Endothelial cell of umbilical vein (primary cell): ENCODE results near the gene STPG3. TPM values are rescaled to one million over a fixed set of nuclear protein-coding genes. Genes with fewer than 3 reads are reported as not detected.

ENCODE experiments used
- BruUV-seq: library from RNA; stranded (reverse); fragments of 400-500 nt; replicated peaks from 2 replicates; lab custom pipeline; 2021; lab: Mats Ljungman, UMichigan
- CTCF ChIA-PET: fragments of 300-600, 350-600 bp; sonication (Branson Sonifier 250); formaldehyde crosslinking; loops from one replicate; lab custom pipeline; 2021; ENCODE audit warnings: antibody characterized with exemption, inconsistent platforms; lab: Charles Lee
- POLR2A ChIA-PET: fragments of 300-600, 350-600 bp; sonication (Branson Sonifier 250); formaldehyde crosslinking; loops from one replicate; lab custom pipeline; 2021; ENCODE audit warnings: antibody characterized with exemption, inconsistent platforms; lab: Charles Lee
- DNase-seq: peaks from one replicate; pipeline ENCODE4 v3.0.0-alpha.2; 2011; ENCODE audit warnings: low read depth, low spot score
- FAIRE-seq: peaks from 2 replicates; lab custom pipeline; 2011; peaks lifted over from hg19 to GRCh38; lab: Jason Lieb, UNC
- H2AFZ ChIP-seq: 2 replicates; pipeline ENCODE4 v1.6.0; 2012; ENCODE audit warnings: low read depth, low read length, control low read depth, inconsistent platforms
- H3K27ac ChIP-seq: 2 replicates; pipeline ENCODE4 v1.5.1; 2011; ENCODE audit warnings: low read depth, mild to moderate bottlenecking, control low read depth, low read length, moderate library complexity; ENCODE audit not compliant: insufficient read depth
- H3K27me3 ChIP-seq, 2 experiments: 2 replicates each; pipeline versions ENCODE4 v1.6.0 to v1.6.1; 2011; ENCODE audit warnings: low read length in 2 of 2, mixed read lengths in 1 of 2; ENCODE audit not compliant: control insufficient read depth in 2 of 2, insufficient read depth in 2 of 2
- H3K36me3 ChIP-seq, 2 experiments: 2 replicates in 1 of 2; 3 replicates in 1 of 2; pipeline ENCODE4 v1.5.1; 2011; ENCODE audit warnings: low read length in 2 of 2, mild to moderate bottlenecking in 1 of 2, moderate library complexity in 1 of 2; ENCODE audit not compliant: control insufficient read depth in 2 of 2, insufficient read depth in 2 of 2; ENCODE audit errors: extremely low read depth in 1 of 2
- H3K4me1 ChIP-seq: 3 replicates; pipeline ENCODE4 v1.5.1; 2011; ENCODE audit warnings: mild to moderate bottlenecking, low read length; ENCODE audit not compliant: control insufficient read depth, insufficient read depth; ENCODE audit errors: extremely low read depth
- H3K4me2 ChIP-seq: 2 replicates; pipeline ENCODE4 v1.6.1; 2011; ENCODE audit warnings: low read length, control low read depth, mixed read lengths; ENCODE audit not compliant: insufficient read depth
- H3K4me3 ChIP-seq, 3 experiments: fragments of 200-600 bp in 1 of 3; sonication (generic), shearing (Covaris generic) in 1 of 3; replicated peaks in 1 of 3; 2 replicates each; pipeline ENCODE4 v1.5.1; 2011 to 2016; ENCODE audit warnings: control low read depth in 3 of 3, low read length in 3 of 3, mild to moderate bottlenecking in 2 of 3, inconsistent platforms in 1 of 3, low read depth in 1 of 3, moderate library complexity in 1 of 3; ENCODE audit not compliant: insufficient read depth in 1 of 3
- H3K79me2 ChIP-seq: 2 replicates; pipeline ENCODE4 v1.6.0; 2012; ENCODE audit warnings: low read length, inconsistent platforms; ENCODE audit not compliant: control insufficient read depth, insufficient read depth
- H3K9ac ChIP-seq: replicated peaks from 2 replicates; pipeline ENCODE3; 2011; ENCODE audit warnings: low read length, control low read depth; ENCODE audit not compliant: insufficient read depth; ENCODE audit errors: extremely low read depth
- H3K9me1 ChIP-seq: replicated peaks from 3 replicates; pipeline ENCODE4 v1.6.0; 2011; ENCODE audit warnings: mild to moderate bottlenecking, low read length; ENCODE audit not compliant: control insufficient read depth, insufficient read depth; ENCODE audit errors: extremely low read depth
- H3K9me3 ChIP-seq: replicated peaks from 2 replicates; pipeline ENCODE4 v1.5.1; 2012; ENCODE audit warnings: low read length, inconsistent platforms; ENCODE audit not compliant: control insufficient read depth, insufficient read depth
- H4K20me1 ChIP-seq: replicated peaks from 2 replicates; pipeline ENCODE3; 2011; ENCODE audit warnings: mild to moderate bottlenecking, low read length; ENCODE audit not compliant: control insufficient read depth, insufficient read depth; ENCODE audit errors: extremely low read depth
- CTCF ChIP-seq, 2 donors: IDR thresholded peaks; 1 replicate in 1 of 2; 2 replicates in 1 of 2; pipeline ENCODE4 v1.5.1; 2011; ENCODE audit warnings: low read length in 2 of 2, mild to moderate bottlenecking in 2 of 2, moderate library complexity in 2 of 2, control low read depth in 1 of 2, inconsistent platforms in 1 of 2, low read depth in 1 of 2; ENCODE audit not compliant: insufficient read depth in 1 of 2; ENCODE audit errors: extremely low read depth in 1 of 2
- EZH2 ChIP-seq: IDR thresholded peaks from 2 replicates; pipeline ENCODE4 v1.6.1; 2012; ENCODE audit warnings: borderline replicate concordance, low read depth, mild to moderate bottlenecking, moderate library complexity, low read length, inconsistent platforms; ENCODE audit not compliant: severe bottlenecking
- FOS ChIP-seq: IDR thresholded peaks from 2 replicates; pipeline ENCODE4 v1.6.1; 2011; ENCODE audit warnings: mild to moderate bottlenecking, low read length, moderate library complexity, borderline replicate concordance; ENCODE audit not compliant: insufficient read depth
- GATA2 ChIP-seq: IDR thresholded peaks from 2 replicates; pipeline ENCODE4 v1.7.0; 2011; ENCODE audit warnings: low read depth, mild to moderate bottlenecking, moderate library complexity, mixed read lengths, low read length; ENCODE audit not compliant: insufficient read length, insufficient read depth
- JUN ChIP-seq: IDR thresholded peaks from 2 replicates; pipeline ENCODE4 v1.6.1; 2011; ENCODE audit warnings: borderline replicate concordance, low read depth; ENCODE audit not compliant: insufficient read length, insufficient read depth
- MAX ChIP-seq: IDR thresholded peaks from 2 replicates; pipeline ENCODE4 v1.6.1; 2011; ENCODE audit not compliant: insufficient read depth, insufficient read length
- MYC ChIP-seq: IDR thresholded peaks from one replicate; pipeline ENCODE4 v1.6.1; 2011; ENCODE audit warnings: mild to moderate bottlenecking, low read depth, low read length
- POLR2A ChIP-seq: IDR thresholded peaks from 2 replicates; pipeline ENCODE4 v1.6.1; 2012; ENCODE audit warnings: low read depth, mild to moderate bottlenecking, control low read depth, low read length
- POLR2AphosphoS5 ChIP-seq: IDR thresholded peaks from 2 replicates; pipeline ENCODE4 v1.6.1; 2012; ENCODE audit warnings: low read depth, mild to moderate bottlenecking, control low read depth, low read length, moderate library complexity; ENCODE audit not compliant: insufficient read depth
- dilution Hi-C: fragments of 300-500 bp; cut with MboI; formaldehyde crosslinking; loops from one replicate; pipeline ENCODE4 v1.15.0; 2019; ENCODE audit warnings: low sequenced_read_pairs; ENCODE audit not compliant: extremely low pct_ligation_motif_present
- intact Hi-C: fragments of 100-400 bp; cut with micrococcal nuclease; formaldehyde crosslinking; loops from one replicate; pipeline ENCODE4 v1.10.0; 2022
- polyA plus RNA-seq, 4 experiments: library from polyadenylated mRNA; depleted of rRNA in 3 of 4; stranded (reverse) in 3 of 4; unstranded in 1 of 4; fragments of >200 nt; gene quantifications; 2 replicates each; pipeline versions ENCODE4 v1.2.1 to v1.2.3, GENCODE V29; 2011 to 2012; ENCODE audit warnings: missing spikeins in 1 of 4
- total RNA-seq: library from RNA; stranded (reverse); gene quantifications from 2 replicates; pipeline ENCODE4 v1.2.3, GENCODE V29; 2021

The STPG3 gene
- total and polyA plus RNA-seq, 2 donors (not counting 3 experiments of a cell fraction or from before 2014, with no cell fraction given), result not detected

- Histone ChIP-seq H3K9me1 (no peaks in the 10 kb centered on the region), H2AFZ (no peak within 1 kb of the TSS), H3K4me2 (no peak within 1 kb of the TSS), H3K36me3 (no peaks in the 10 kb centered on the region), H3K9ac (no peak within 1 kb of the TSS), H3K9me3 (no peaks in the 10 kb centered on the region), H3K27me3 (no peaks in the 10 kb centered on the region), H3K27ac (no peak within 1 kb of the TSS), H3K4me1 (no peaks in the 10 kb centered on the region), H3K4me3 (no peak within 1 kb of the TSS), H3K79me2 (no peaks in the 10 kb centered on the region), H4K20me1 (no peaks in the 10 kb centered on the region)
- FAIRE-seq (no peak), DNase-seq (no peak)
- intact Hi-C loops (no loop called here), dilution Hi-C loops (no loop called here)
- TF ChIP-seq JUN, result no peak
- no peak for TF ChIP-seq MAX
- TF ChIP-seq POLR2AphosphoS5, result no peak
- no peak for TF ChIP-seq MYC
- TF ChIP-seq GATA2, result no peak
- TF ChIP-seq EZH2, result no peak
- TF ChIP-seq CTCF (IDR thresholded peaks at IDR 0.05; ENCODE audit: extremely low read depth in 1 of 2, insufficient read depth in 1 of 2, low read depth in 1 of 2, low read length in 2 of 2), result no peak
- TF ChIP-seq FOS, result no peak
- TF ChIP-seq POLR2A, result no peak
- no TSS peak for BruUV-seq
- POLR2A ChIA-PET, result interaction anchor here (2.6 kb wide), 1 partner anchor 10 kb away, joined by 6 read pairs; the partner anchor contains the start of gene TUBB4B
- CTCF ChIA-PET, result no interaction called here
Measured at GRCh38 chr9:137230705-137231371, 20.2 kb upstream of the STPG3 start, which contains the start of gene SLC34A3. Gene SLC34A3 (plus strand): TSS chr9:137230901. CDS start chr9:137231703, 802 bp downstream.
